SJCRH30 (cell line): ENCODE data around the gene KCNH2. TPM values are rescaled to one million over a fixed set of nuclear protein-coding genes. Genes with fewer than 3 reads are reported as not detected.
"Not testable (repeated sequence)": the region's sequence is repeated elsewhere in the genome, so short reads cannot be mapped to it uniquely, and the experiment has no call there.

Experiments
- DNase-seq, 2 experiments: peaks; one replicate each; pipeline ENCODE4 v3.0.0-alpha.2; 2015 to 2020
- H3K27ac ChIP-seq: fragments of 250-450 bp; sonication (Bioruptor Pico); 2 replicates; pipeline ENCODE4 v1.5.1; 2020; ENCODE audit warnings: mild to moderate bottlenecking, moderate library complexity
- H3K27me3 ChIP-seq: fragments of 250-450 bp; sonication (Bioruptor Pico); 2 replicates; pipeline ENCODE4 v1.5.1; 2020; ENCODE audit warnings: mild to moderate bottlenecking, moderate library complexity
- H3K36me3 ChIP-seq: fragments of 250-450 bp; sonication (Bioruptor Pico); 2 replicates; pipeline ENCODE4 v1.5.1; 2020; ENCODE audit warnings: mild to moderate bottlenecking, moderate library complexity
- H3K4me1 ChIP-seq: fragments of 250-450 bp; sonication (Bioruptor Pico); 2 replicates; pipeline ENCODE4 v1.5.1; 2020; ENCODE audit warnings: mild to moderate bottlenecking, moderate library complexity
- H3K4me3 ChIP-seq: fragments of 250-450 bp; sonication (Bioruptor Pico); 2 replicates; pipeline ENCODE4 v1.5.1; 2020; ENCODE audit warnings: mild to moderate bottlenecking, moderate library complexity
- H3K9me3 ChIP-seq: fragments of 250-450 bp; sonication (Bioruptor Pico); replicated peaks from 2 replicates; pipeline ENCODE4 v1.5.1; 2020; ENCODE audit warnings: mild to moderate bottlenecking, moderate library complexity
- total RNA-seq: library from RNA; depleted of rRNA; stranded (reverse); fragments of >200 nt; shearing (Covaris generic); gene quantifications from 2 replicates; pipeline ENCODE4 v1.2.3, GENCODE V29; 2014

KCNH2 gene
- total RNA-seq, 1 experiment from 2014 or later, result 19.3 TPM

GRCh38 chr7:150923802-150924201 is 54.3 kb downstream of the KCNH2 start:
- H3K36me3 ChIP-seq, result no peaks in the 10 kb centered on the region
- H3K9me3 ChIP-seq, result no peaks in the 10 kb centered on the region
- peaks cover 7% of the 10 kb centered on the region for H3K4me1 ChIP-seq
- DNase-seq, result no peak
- no peak overlapping the region for H3K27ac ChIP-seq
- peaks cover 16% of the 10 kb centered on the region for H3K27me3 ChIP-seq
- no peak overlapping the region for H3K4me3 ChIP-seq

- Histone ChIP-seq H3K9me3 (no peaks in the 10 kb centered on the region), H3K4me1 (peaks cover 7% of the 10 kb centered on the region), H3K36me3 (no peaks in the 10 kb centered on the region), H3K4me3 (no peak overlapping the region), H3K27ac (no peak overlapping the region), H3K27me3 (peaks cover 16% of the 10 kb centered on the region)
- DNase-seq, result no peak
Measured at GRCh38 chr7:150923196-150923595, 54.9 kb downstream of the KCNH2 start.

GRCh38 chr7:150919160-150919559 is 59.0 kb downstream of the KCNH2 start:
- peaks cover 20% of the 10 kb centered on the region for H3K27me3 ChIP-seq
- H3K4me3 ChIP-seq, result no peak overlapping the region

GRCh38 chr7:150918378-150918777 is 59.7 kb downstream of the KCNH2 start:
- Histone ChIP-seq H3K4me3 (no peak overlapping the region), H3K4me1 (no peaks in the 10 kb centered on the region), H3K27me3 (peaks cover 20% of the 10 kb centered on the region), H3K9me3 (no peaks in the 10 kb centered on the region), H3K36me3 (no peaks in the 10 kb centered on the region), H3K27ac (no peak overlapping the region)
- DNase-seq, result no peak

More at GRCh38 chr7:150919160-150919559, 59.0 kb downstream of the KCNH2 start:
- Histone ChIP-seq H3K36me3 (no peaks in the 10 kb centered on the region), H3K27ac (no peak overlapping the region), H3K9me3 (no peaks in the 10 kb centered on the region), H3K4me1 (no peaks in the 10 kb centered on the region)
- no peak for DNase-seq

DNA sequence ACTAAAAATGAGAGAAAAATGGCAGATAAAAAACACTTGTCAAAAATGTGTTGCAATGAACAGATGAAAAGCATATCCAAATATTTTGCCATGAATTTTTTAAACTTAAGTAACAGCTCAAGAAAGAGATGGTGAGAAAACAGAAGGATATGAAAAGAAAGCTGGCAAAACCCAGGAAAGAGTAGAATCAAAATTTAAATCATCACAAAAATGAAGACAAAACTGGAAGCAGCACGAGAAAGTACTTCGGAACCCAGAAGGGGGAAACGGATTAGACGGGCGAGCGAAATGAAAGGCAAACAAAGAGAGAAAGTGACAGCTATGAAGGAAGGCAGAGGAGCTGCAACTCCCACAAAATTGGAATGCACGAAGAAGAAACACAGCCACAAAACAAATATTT is 60.2 kb downstream of the KCNH2 start:
- H3K36me3 ChIP-seq, result no peaks in the 10 kb centered on the region
- H3K27me3 ChIP-seq, result peaks cover 23% of the 10 kb centered on the region
- no peaks in the 10 kb centered on the region for H3K4me1 ChIP-seq
- no peak overlapping the region for H3K27ac ChIP-seq
- H3K4me3 ChIP-seq, result no peak overlapping the region
- no peak for DNase-seq
- H3K9me3 ChIP-seq, result no peaks in the 10 kb centered on the region

DNA sequence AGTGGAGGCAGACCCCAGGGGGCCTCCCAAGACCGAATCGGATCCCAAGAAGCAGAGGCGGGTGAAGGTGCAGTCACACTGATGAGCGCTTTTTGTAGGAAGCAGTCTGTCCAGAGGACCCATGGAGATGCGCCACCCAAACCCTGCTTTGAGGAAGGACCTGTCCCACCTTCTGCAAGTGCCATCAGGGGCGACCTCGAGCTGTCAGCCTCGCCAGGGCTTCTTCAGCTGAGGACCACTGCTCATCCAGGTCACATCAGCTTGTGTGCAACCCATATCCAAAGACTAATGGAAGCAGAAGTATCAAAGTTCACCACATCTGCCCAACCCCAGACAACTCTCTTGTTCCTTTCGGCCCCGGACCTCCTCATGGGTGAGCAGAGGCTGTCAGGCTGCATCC is 61.5 kb downstream of the KCNH2 start:
- Histone ChIP-seq H3K4me1 (no peaks in the 10 kb centered on the region), H3K36me3 (no peaks in the 10 kb centered on the region), H3K4me3 (no peak overlapping the region), H3K9me3 (no peaks in the 10 kb centered on the region), H3K27me3 (peaks cover 22% of the 10 kb centered on the region), H3K27ac (no peak overlapping the region)
- no peak for DNase-seq

DNA sequence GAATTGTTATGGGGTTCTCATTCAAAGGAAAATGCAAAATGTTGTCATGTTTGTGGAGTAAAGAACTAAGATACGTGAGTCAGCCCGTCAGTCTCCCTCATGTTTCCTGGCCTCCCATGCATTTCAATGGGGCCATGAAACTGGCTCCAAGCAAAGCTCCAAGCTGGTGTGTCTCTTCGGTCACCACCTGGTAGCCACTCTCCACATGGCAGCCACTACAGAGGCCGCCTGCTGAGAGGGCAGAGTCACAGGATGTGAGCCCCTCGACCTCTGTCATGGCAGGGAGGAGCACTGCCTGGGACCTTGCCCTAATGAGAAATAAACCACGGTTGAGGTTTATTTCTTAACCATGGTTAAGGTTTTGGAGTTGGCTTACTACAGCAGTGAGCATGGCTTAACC is 63.2 kb downstream of the KCNH2 start:
- H3K4me1 ChIP-seq, result no peaks in the 10 kb centered on the region
- peaks cover 18% of the 10 kb centered on the region for H3K27me3 ChIP-seq
- H3K9me3 ChIP-seq, result no peaks in the 10 kb centered on the region
- H3K36me3 ChIP-seq, result no peaks in the 10 kb centered on the region
- no peak overlapping the region for H3K4me3 ChIP-seq
- no peak for DNase-seq
- no peak overlapping the region for H3K27ac ChIP-seq

- Histone ChIP-seq H3K36me3 (no peaks in the 10 kb centered on the region), H3K27ac (no peak overlapping the region), H3K9me3 (no peaks in the 10 kb centered on the region), H3K4me1 (no peaks in the 10 kb centered on the region), H3K27me3 (peaks cover 10% of the 10 kb centered on the region), H3K4me3 (no peak overlapping the region)
- no peak for DNase-seq
Measured at GRCh38 chr7:150914196-150914595, 63.9 kb downstream of the KCNH2 start.

DNA sequence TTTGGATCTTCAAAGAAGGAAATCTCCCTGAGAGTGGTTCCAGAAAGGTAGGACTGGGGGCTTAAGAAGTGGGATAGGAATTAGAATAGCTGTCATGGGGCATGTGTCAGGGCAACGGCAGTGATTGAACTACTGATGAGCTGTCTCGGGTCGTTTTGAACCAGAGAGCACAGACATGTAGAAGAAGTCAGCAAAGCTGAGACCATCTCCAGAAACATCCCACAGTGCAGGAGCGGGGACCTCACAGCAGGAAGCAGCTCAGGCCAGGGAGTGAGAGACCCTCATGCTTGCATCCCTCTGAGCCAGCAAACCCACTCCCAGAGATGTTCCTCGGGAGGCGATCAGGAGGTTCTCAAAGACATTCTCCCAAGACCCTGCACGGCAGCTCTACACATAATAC is 65.7 kb downstream of the KCNH2 start:
- no peak overlapping the region for H3K4me3 ChIP-seq
- no peaks in the 10 kb centered on the region for H3K36me3 ChIP-seq
- no peaks in the 10 kb centered on the region for H3K9me3 ChIP-seq
- H3K27ac ChIP-seq, result no peak overlapping the region
- DNase-seq, result no peak
- no peaks in the 10 kb centered on the region for H3K4me1 ChIP-seq
- peaks cover 10% of the 10 kb centered on the region; the same call in 1 of the 2 replicates for H3K27me3 ChIP-seq

GRCh38 chr7:150911590-150912267 is 66.4 kb downstream of the KCNH2 start:
- Histone ChIP-seq H3K4me1 (no peaks in the 10 kb centered on the region), H3K36me3 (no peaks in the 10 kb centered on the region), H3K27me3 (peaks cover 7% of the 10 kb centered on the region; the same call in 1 of the 2 replicates), H3K9me3 (no peaks in the 10 kb centered on the region), H3K4me3 (no peak overlapping the region), H3K27ac (no peak overlapping the region)
- DNase-seq, result no peak

GRCh38 chr7:150910996-150911422 is 67.1 kb downstream of the KCNH2 start:
- no peak for DNase-seq
- Histone ChIP-seq H3K27ac (no peak overlapping the region), H3K27me3 (peaks cover 7% of the 10 kb centered on the region; the same call in 1 of the 2 replicates), H3K9me3 (no peaks in the 10 kb centered on the region), H3K4me1 (no peaks in the 10 kb centered on the region), H3K36me3 (no peaks in the 10 kb centered on the region), H3K4me3 (no peak overlapping the region)

DNA sequence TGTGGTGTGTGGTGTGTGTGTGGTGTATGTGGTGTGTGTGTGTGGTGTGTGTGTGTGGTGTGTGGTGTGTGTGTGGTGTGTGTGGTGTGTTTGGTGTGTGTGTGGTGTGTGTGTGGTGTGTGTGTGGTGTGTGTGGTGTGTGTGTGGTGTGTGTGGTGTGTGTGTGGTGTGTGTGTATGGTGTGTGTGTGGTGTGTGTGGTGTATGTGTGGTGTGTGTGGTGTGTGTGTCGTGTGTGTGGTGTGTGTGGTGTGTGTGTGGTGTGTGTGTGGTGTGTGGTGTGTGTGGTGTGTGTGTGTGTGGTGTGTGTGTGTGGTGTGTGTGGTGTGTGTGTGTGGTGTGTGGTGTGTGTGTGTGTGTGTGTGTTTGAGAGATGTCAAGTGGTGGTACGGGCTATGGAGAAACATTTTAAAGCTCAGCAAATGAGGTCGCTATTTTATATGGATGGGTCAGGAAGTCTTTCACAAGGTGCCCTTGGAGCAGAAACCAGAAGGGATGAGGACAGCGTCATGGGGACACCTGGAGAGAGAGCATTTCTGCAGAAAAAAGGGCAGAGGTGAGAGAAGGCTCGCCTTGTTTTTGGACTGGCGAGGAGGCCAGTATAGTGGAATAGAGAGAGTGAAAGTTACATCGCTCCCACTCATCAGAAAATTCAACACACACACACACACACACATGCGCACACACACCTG is 67.7 kb downstream of the KCNH2 start:
- DNase-seq, H3K27me3 ChIP-seq, H3K27ac ChIP-seq, H3K4me3 ChIP-seq, H3K36me3 ChIP-seq, H3K9me3 ChIP-seq, H3K4me1 ChIP-seq: not testable (repeated sequence)

GRCh38 chr7:150909200-150909995 is 68.7 kb downstream of the KCNH2 start:
- H3K4me3 ChIP-seq, result no peak overlapping the region
- no peak for DNase-seq
- no peaks in the 10 kb centered on the region for H3K36me3 ChIP-seq
- H3K4me1 ChIP-seq, result no peaks in the 10 kb centered on the region
- no peak overlapping the region for H3K27ac ChIP-seq
- H3K9me3 ChIP-seq, result no peaks in the 10 kb centered on the region
- H3K27me3 ChIP-seq, result peaks cover 14% of the 10 kb centered on the region; the same call in 1 of the 2 replicates

DNA sequence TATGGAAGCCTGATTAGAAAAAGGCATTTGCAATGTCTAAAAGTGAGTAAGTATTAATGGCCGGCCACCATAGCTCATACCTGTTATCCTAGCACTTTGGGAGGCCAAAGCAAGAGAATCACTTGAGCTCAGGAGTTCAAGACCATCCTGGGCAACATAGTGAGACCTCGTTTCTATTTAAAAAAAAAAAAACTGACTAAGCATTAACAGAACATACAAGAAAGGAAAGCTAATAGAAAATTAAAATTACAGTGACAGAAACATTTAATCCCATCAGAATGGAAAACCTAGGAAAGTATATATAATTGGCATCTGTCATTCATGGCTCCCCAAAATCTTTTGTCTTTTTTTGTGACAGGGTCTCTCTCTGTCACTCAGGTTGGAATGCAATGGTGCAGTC is 69.9 kb downstream of the KCNH2 start:
- Histone ChIP-seq H3K9me3 (no peaks in the 10 kb centered on the region), H3K27ac (no peak overlapping the region), H3K4me3 (no peak overlapping the region), H3K4me1 (no peaks in the 10 kb centered on the region), H3K36me3 (no peaks in the 10 kb centered on the region), H3K27me3 (peaks cover 16% of the 10 kb centered on the region; the same call in 1 of the 2 replicates)
- no peak for DNase-seq
